HUES6 (cell line): ENCODE results near the gene LYZL4.

Source experiments
- H3K27ac ChIP-seq: 2 replicates; pipeline ENCODE4 v1.7.0; 2013; ENCODE audit warnings: low read depth, mild to moderate bottlenecking, low read length, inconsistent platforms
- H3K27me3 ChIP-seq: 2 replicates; pipeline ENCODE4 v1.6.1; 2013; ENCODE audit warnings: low read length; ENCODE audit not compliant: control insufficient read depth, insufficient read depth
- H3K36me3 ChIP-seq: 2 replicates; pipeline ENCODE4 v1.6.1; 2013; ENCODE audit warnings: low read length; ENCODE audit not compliant: control insufficient read depth, insufficient read depth
- H3K4me1 ChIP-seq: 2 replicates; pipeline ENCODE4 v1.6.1; 2013; ENCODE audit warnings: low read length; ENCODE audit not compliant: control insufficient read depth, insufficient read depth
- H3K4me3 ChIP-seq: 2 replicates; pipeline ENCODE4 v1.5.1; 2013; ENCODE audit warnings: low read depth, low read length
- H3K9ac ChIP-seq: one replicate; pipeline ENCODE4 v1.6.1; 2013; ENCODE audit warnings: mild to moderate bottlenecking, low read length
- H3K9me3 ChIP-seq: 2 replicates; pipeline ENCODE4 v1.6.1; 2013; ENCODE audit warnings: low read depth, low read length; ENCODE audit not compliant: control insufficient read depth, insufficient read depth

LYZL4 gene

GRCh38 chr3:42442640-42443039, 32.2 kb upstream of the LYZL4 start:
- H3K9ac ChIP-seq: no peak overlapping the region
- no peak overlapping the region for H3K27ac ChIP-seq
- no peaks in the 10 kb centered on the region for H3K9me3 ChIP-seq
- peaks cover 23% of the 10 kb centered on the region for H3K4me1 ChIP-seq
- H3K36me3 ChIP-seq: no peaks in the 10 kb centered on the region
- H3K4me3 ChIP-seq: no peak overlapping the region
- H3K27me3 ChIP-seq: no peaks in the 10 kb centered on the region

- Histone ChIP-seq H3K27me3 (no peaks in the 10 kb centered on the region), H3K4me1 (peaks cover 17% of the 10 kb centered on the region), H3K9ac (no peak overlapping the region), H3K27ac (no peak overlapping the region), H3K36me3 (no peaks in the 10 kb centered on the region), H3K4me3 (no peak overlapping the region), H3K9me3 (no peaks in the 10 kb centered on the region)
These were observed 31.4 kb upstream of the LYZL4 start for GRCh38 chr3:42441791-42442190.

- Histone ChIP-seq H3K27me3 (no peaks in the 10 kb centered on the region), H3K27ac (no peak overlapping the region), H3K4me3 (no peak overlapping the region), H3K36me3 (no peaks in the 10 kb centered on the region), H3K4me1 (peaks cover 8% of the 10 kb centered on the region), H3K9ac (no peak overlapping the region), H3K9me3 (no peaks in the 10 kb centered on the region)
These were observed 30.5 kb upstream of the LYZL4 start for GRCh38 chr3:42440924-42441323.

- Histone ChIP-seq H3K27ac (no peak overlapping the region), H3K36me3 (no peaks in the 10 kb centered on the region), H3K27me3 (no peaks in the 10 kb centered on the region), H3K9ac (no peak overlapping the region), H3K4me3 (no peak overlapping the region), H3K9me3 (no peaks in the 10 kb centered on the region), H3K4me1 (peaks cover 7% of the 10 kb centered on the region)
These were observed 29.1 kb upstream of the LYZL4 start for GRCh38 chr3:42439261-42440115.

- no peaks in the 10 kb centered on the region for H3K36me3 ChIP-seq
- no peak overlapping the region for H3K4me3 ChIP-seq
- 0 out of 2 replicates have a peak, but pooled peaks cover under 1% of the 10 kb centered on the region for H3K9me3 ChIP-seq
- H3K9ac ChIP-seq: no peak overlapping the region
- H3K27ac ChIP-seq: no peak overlapping the region
- H3K4me1 ChIP-seq: peaks cover 7% of the 10 kb centered on the region
- H3K27me3 ChIP-seq: no peaks in the 10 kb centered on the region
These were observed 28.3 kb upstream of the LYZL4 start for GRCh38 chr3:42438758-42439157.

GRCh38 chr3:42438193-42438592, 27.8 kb upstream of the LYZL4 start:
- H3K36me3 ChIP-seq: no peaks in the 10 kb centered on the region
- H3K4me3 ChIP-seq: no peak overlapping the region
- H3K27me3 ChIP-seq: no peaks in the 10 kb centered on the region
- peaks cover 4% of the 10 kb centered on the region; the same call in 1 of the 2 replicates for H3K9me3 ChIP-seq
- no peak overlapping the region for H3K9ac ChIP-seq
- peaks cover 7% of the 10 kb centered on the region for H3K4me1 ChIP-seq
- H3K27ac ChIP-seq: no peak overlapping the region

GRCh38 chr3:42434777-42435380, 24.5 kb upstream of the LYZL4 start:
- Histone ChIP-seq H3K9ac (no peak overlapping the region), H3K27me3 (no peaks in the 10 kb centered on the region), H3K4me3 (no peak overlapping the region), H3K9me3 (peaks cover 18% of the 10 kb centered on the region), H3K27ac (no peak overlapping the region), H3K36me3 (no peaks in the 10 kb centered on the region), H3K4me1 (no peaks in the 10 kb centered on the region)

GRCh38 chr3:42432485-42432884, 22.1 kb upstream of the LYZL4 start:
- Histone ChIP-seq H3K36me3 (no peaks in the 10 kb centered on the region), H3K9ac (no peak overlapping the region), H3K9me3 (peaks cover 18% of the 10 kb centered on the region)

GRCh38 chr3:42430781-42431532, 20.5 kb upstream of the LYZL4 start:
- no peak overlapping the region for H3K9ac ChIP-seq
- H3K4me1 ChIP-seq: 0 out of 2 replicates have a peak, but pooled peaks cover 2% of the 10 kb centered on the region
- peaks cover 18% of the 10 kb centered on the region for H3K9me3 ChIP-seq
- no peak overlapping the region for H3K4me3 ChIP-seq
- H3K27me3 ChIP-seq: no peaks in the 10 kb centered on the region
- no peak overlapping the region for H3K27ac ChIP-seq
- H3K36me3 ChIP-seq: no peaks in the 10 kb centered on the region

More at GRCh38 chr3:42432485-42432884, 22.1 kb upstream of the LYZL4 start:
- H3K4me1 ChIP-seq: 0 out of 2 replicates have a peak, but pooled peaks cover 2% of the 10 kb centered on the region
- H3K27ac ChIP-seq: no peak overlapping the region
- H3K27me3 ChIP-seq: no peaks in the 10 kb centered on the region
- no peak overlapping the region for H3K4me3 ChIP-seq

- Histone ChIP-seq H3K27ac (no peak overlapping the region), H3K9me3 (peaks cover 18% of the 10 kb centered on the region), H3K9ac (no peak overlapping the region), H3K36me3 (no peaks in the 10 kb centered on the region), H3K27me3 (no peaks in the 10 kb centered on the region), H3K4me1 (0 out of 2 replicates have a peak, but pooled peaks cover 2% of the 10 kb centered on the region), H3K4me3 (no peak overlapping the region)
These were observed 18.4 kb upstream of the LYZL4 start for GRCh38 chr3:42428830-42429229.
